ENCODE results near the gene CHRDL1.

Gene CHRDL1

GRCh38 chrX:110646386-110646785 lies 149.2 kb downstream of the CHRDL1 start:
- no peak for DNase-seq
